ENCODE results near the gene SRPX2.

DNA sequence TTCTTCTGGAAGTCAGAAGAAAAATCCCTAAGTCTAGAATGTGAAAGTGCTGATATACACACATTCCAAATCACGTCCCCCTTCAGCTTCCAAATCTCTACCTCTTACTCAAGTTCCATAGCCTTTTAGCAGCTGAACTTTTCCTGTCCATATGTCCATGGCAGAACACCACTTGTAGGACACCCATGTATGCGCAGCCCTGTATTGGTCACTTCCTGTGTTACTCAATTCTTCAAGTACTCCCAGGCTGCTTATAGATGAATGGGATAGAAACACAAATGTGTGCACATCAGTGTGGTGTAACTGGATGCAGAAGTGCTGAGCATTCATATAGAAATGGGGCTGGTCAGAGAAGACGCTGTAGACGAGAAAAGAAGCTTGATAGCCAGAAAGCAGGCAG lies 18.8 kb downstream of the SRPX2 start:
- TF ChIP-seq, protein P1, sequence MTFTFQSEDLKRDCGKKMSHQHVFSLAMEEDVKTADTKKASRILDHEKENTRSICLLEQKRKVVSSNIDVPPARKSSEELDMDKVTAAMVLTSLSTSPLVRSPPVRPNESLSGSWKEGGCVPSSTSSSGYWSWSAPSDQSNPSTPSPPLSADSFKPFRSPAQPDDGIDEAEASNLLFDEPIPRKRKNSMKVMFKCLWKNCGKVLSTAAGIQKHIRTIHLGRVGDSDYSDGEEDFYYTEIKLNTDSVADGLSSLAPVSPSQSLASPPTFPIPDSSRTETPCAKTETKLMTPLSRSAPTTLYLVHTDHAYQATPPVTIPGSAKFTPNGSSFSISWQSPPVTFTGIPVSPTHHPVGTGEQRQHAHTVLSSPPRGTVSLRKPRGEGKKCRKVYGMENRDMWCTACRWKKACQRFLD (tag by site-specific recombination; IDR thresholded peaks at IDR 0.05), result no peak
- TF ChIP-seq ZNF146 (tag by site-specific recombination; IDR thresholded peaks at IDR 0.05), result no peak
- TF ChIP-seq ZNF274 (IDR thresholded peaks at IDR 0.05; ENCODE audit: low read length), result no peak
- no peak for TF ChIP-seq ZNF274 (tag by site-specific recombination; IDR thresholded peaks at IDR 0.05; ENCODE audit: borderline replicate concordance)
- TF ChIP-seq, protein P2, sequence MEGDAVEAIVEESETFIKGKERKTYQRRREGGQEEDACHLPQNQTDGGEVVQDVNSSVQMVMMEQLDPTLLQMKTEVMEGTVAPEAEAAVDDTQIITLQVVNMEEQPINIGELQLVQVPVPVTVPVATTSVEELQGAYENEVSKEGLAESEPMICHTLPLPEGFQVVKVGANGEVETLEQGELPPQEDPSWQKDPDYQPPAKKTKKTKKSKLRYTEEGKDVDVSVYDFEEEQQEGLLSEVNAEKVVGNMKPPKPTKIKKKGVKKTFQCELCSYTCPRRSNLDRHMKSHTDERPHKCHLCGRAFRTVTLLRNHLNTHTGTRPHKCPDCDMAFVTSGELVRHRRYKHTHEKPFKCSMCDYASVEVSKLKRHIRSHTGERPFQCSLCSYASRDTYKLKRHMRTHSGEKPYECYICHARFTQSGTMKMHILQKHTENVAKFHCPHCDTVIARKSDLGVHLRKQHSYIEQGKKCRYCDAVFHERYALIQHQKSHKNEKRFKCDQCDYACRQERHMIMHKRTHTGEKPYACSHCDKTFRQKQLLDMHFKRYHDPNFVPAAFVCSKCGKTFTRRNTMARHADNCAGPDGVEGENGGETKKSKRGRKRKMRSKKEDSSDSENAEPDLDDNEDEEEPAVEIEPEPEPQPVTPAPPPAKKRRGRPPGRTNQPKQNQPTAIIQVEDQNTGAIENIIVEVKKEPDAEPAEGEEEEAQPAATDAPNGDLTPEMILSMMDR (tag by site-specific recombination; IDR thresholded peaks at IDR 0.05), result no peak
- TF ChIP-seq, protein P3, sequence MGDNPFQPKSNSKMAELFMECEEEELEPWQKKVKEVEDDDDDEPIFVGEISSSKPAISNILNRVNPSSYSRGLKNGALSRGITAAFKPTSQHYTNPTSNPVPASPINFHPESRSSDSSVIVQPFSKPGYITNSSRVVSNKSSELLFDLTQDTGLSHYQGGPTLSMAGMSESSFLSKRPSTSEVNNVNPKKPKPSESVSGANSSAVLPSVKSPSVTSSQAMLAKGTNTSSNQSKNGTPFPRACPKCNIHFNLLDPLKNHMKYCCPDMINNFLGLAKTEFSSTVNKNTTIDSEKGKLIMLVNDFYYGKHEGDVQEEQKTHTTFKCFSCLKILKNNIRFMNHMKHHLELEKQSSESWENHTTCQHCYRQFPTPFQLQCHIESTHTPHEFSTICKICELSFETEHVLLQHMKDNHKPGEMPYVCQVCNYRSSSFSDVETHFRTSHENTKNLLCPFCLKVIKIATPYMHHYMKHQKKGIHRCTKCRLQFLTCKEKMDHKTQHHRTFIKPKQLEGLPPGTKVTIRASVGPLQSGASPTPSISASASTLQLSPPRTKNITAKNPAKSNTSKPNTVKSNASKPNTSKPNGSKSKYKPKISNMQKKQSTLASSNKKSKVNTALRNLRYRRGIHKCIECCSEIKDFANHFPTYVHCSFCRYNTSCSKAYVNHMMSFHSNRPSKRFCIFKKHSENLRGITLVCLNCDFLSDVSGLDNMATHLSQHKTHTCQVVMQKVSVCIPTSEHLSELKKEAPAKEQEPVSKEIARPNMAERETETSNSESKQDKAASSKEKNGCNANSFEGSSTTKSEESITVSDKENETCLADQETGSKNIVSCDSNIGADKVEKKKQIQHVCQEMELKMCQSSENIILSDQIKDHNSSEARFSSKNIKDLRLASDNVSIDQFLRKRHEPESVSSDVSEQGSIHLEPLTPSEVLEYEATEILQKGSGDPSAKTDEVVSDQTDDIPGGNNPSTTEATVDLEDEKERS (tag by site-specific recombination; IDR thresholded peaks at IDR 0.05), result no peak
- no peak for TF ChIP-seq ZFHX2 (tag by site-specific recombination; conservative IDR thresholded peaks at IDR 0.05)
- TF ChIP-seq, protein P4, sequence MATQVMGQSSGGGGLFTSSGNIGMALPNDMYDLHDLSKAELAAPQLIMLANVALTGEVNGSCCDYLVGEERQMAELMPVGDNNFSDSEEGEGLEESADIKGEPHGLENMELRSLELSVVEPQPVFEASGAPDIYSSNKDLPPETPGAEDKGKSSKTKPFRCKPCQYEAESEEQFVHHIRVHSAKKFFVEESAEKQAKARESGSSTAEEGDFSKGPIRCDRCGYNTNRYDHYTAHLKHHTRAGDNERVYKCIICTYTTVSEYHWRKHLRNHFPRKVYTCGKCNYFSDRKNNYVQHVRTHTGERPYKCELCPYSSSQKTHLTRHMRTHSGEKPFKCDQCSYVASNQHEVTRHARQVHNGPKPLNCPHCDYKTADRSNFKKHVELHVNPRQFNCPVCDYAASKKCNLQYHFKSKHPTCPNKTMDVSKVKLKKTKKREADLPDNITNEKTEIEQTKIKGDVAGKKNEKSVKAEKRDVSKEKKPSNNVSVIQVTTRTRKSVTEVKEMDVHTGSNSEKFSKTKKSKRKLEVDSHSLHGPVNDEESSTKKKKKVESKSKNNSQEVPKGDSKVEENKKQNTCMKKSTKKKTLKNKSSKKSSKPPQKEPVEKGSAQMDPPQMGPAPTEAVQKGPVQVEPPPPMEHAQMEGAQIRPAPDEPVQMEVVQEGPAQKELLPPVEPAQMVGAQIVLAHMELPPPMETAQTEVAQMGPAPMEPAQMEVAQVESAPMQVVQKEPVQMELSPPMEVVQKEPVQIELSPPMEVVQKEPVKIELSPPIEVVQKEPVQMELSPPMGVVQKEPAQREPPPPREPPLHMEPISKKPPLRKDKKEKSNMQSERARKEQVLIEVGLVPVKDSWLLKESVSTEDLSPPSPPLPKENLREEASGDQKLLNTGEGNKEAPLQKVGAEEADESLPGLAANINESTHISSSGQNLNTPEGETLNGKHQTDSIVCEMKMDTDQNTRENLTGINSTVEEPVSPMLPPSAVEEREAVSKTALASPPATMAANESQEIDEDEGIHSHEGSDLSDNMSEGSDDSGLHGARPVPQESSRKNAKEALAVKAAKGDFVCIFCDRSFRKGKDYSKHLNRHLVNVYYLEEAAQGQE (tag by site-specific recombination; IDR thresholded peaks at IDR 0.05), result no peak
- TF ChIP-seq, protein P5, sequence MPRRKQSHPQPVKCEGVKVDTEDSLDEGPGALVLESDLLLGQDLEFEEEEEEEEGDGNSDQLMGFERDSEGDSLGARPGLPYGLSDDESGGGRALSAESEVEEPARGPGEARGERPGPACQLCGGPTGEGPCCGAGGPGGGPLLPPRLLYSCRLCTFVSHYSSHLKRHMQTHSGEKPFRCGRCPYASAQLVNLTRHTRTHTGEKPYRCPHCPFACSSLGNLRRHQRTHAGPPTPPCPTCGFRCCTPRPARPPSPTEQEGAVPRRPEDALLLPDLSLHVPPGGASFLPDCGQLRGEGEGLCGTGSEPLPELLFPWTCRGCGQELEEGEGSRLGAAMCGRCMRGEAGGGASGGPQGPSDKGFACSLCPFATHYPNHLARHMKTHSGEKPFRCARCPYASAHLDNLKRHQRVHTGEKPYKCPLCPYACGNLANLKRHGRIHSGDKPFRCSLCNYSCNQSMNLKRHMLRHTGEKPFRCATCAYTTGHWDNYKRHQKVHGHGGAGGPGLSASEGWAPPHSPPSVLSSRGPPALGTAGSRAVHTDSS (tag by site-specific recombination; IDR thresholded peaks at IDR 0.05), result no peak
- TF ChIP-seq RBAK (tag by site-specific recombination; IDR thresholded peaks at IDR 0.05), result no peak
- no peak for TF ChIP-seq ZNF302 (tag by site-specific recombination; IDR thresholded peaks at IDR 0.05; ENCODE audit: low read depth)
- TF ChIP-seq, protein P6, sequence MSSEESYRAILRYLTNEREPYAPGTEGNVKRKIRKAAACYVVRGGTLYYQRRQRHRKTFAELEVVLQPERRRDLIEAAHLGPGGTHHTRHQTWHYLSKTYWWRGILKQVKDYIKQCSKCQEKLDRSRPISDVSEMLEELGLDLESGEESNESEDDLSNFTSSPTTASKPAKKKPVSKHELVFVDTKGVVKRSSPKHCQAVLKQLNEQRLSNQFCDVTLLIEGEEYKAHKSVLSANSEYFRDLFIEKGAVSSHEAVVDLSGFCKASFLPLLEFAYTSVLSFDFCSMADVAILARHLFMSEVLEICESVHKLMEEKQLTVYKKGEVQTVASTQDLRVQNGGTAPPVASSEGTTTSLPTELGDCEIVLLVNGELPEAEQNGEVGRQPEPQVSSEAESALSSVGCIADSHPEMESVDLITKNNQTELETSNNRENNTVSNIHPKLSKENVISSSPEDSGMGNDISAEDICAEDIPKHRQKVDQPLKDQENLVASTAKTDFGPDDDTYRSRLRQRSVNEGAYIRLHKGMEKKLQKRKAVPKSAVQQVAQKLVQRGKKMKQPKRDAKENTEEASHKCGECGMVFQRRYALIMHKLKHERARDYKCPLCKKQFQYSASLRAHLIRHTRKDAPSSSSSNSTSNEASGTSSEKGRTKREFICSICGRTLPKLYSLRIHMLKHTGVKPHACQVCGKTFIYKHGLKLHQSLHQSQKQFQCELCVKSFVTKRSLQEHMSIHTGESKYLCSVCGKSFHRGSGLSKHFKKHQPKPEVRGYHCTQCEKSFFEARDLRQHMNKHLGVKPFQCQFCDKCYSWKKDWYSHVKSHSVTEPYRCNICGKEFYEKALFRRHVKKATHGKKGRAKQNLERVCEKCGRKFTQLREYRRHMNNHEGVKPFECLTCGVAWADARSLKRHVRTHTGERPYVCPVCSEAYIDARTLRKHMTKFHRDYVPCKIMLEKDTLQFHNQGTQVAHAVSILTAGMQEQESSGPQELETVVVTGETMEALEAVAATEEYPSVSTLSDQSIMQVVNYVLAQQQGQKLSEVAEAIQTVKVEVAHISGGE (tag by site-specific recombination; conservative IDR thresholded peaks at IDR 0.05; ENCODE audit: low read depth), result no peak
- no peak for TF ChIP-seq EGR2 (tag by site-specific recombination; IDR thresholded peaks at IDR 0.05; ENCODE audit: low read depth)

Measured in HEK293 (cell line).